Gastroesophageal sphincter (tissue), 3 donors: ENCODE results near the gene POC5.

Source experiments
- POLR2A ChIP-seq, 2 donors: fragments of 450-650 bp; IDR thresholded peaks; one replicate each; pipeline ENCODE4 v1.6.1; 2017; ENCODE audit warnings: antibody characterized with exemption in 2 of 2, mild to moderate bottlenecking in 2 of 2, moderate library complexity in 1 of 2
- TF ChIP-seq, protein P1 (sequence below), 4 experiments: fragments of 200-600 bp in 2 of 4; fragments of 450-650 bp in 2 of 4; sonication (generic) in 1 of 4; IDR thresholded peaks; one replicate each; pipeline ENCODE4 v1.5.1; 2017 to 2019; ENCODE audit warnings: antibody characterized with exemption in 4 of 4, mild to moderate bottlenecking in 2 of 4, moderate library complexity in 2 of 4

DNA sequence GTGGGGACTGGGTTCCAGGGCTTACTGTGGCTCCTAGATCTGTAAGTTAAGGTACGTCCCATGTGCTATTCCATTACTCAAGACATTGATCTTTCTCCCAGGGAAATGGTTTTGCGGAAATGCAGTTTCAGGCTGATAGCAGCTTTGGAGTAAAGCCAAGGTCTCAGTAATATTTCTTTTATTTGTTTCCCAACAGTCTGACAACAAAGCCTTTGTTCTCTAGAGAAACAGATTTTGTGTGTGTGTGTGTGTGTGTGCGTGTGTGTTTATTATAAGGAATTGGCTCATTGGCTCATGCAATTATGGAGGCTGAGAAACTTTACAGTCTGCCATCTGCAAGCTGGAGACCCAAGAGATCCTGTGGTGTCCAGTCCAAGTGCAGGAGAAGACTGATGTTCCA is 12.1 kb upstream of the POC5 start:
- TF ChIP-seq POLR2A (IDR thresholded peaks at IDR 0.05), result no peak
- TF ChIP-seq, protein P1, sequence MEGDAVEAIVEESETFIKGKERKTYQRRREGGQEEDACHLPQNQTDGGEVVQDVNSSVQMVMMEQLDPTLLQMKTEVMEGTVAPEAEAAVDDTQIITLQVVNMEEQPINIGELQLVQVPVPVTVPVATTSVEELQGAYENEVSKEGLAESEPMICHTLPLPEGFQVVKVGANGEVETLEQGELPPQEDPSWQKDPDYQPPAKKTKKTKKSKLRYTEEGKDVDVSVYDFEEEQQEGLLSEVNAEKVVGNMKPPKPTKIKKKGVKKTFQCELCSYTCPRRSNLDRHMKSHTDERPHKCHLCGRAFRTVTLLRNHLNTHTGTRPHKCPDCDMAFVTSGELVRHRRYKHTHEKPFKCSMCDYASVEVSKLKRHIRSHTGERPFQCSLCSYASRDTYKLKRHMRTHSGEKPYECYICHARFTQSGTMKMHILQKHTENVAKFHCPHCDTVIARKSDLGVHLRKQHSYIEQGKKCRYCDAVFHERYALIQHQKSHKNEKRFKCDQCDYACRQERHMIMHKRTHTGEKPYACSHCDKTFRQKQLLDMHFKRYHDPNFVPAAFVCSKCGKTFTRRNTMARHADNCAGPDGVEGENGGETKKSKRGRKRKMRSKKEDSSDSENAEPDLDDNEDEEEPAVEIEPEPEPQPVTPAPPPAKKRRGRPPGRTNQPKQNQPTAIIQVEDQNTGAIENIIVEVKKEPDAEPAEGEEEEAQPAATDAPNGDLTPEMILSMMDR (IDR thresholded peaks at IDR 0.05), result no peak
